Type B pancreatic cell (in vitro differentiated cells): ENCODE results near the gene KCNT1. TPM values are rescaled to one million over a fixed set of nuclear protein-coding genes. Genes with fewer than 3 reads are reported as not detected.

Experiments
- DNase-seq: peaks from one replicate; pipeline ENCODE4 v3.0.0; 2021; ENCODE audit warnings: mixed read lengths; ENCODE audit not compliant: unreplicated experiment; ENCODE audit errors: extremely low spot score
- H3K27ac Mint-ChIP-seq: 2 replicates; pipeline ENCODE4 v1.8.0; 2021; ENCODE audit warnings: mild to moderate bottlenecking, mixed read lengths
- H3K27me3 Mint-ChIP-seq: 2 replicates; pipeline ENCODE4 v1.8.0; 2021; ENCODE audit warnings: mixed read lengths
- H3K36me3 Mint-ChIP-seq: 2 replicates; pipeline ENCODE4 v1.8.0; 2021; ENCODE audit warnings: mixed read lengths
- H3K4me1 Mint-ChIP-seq: one replicate; pipeline ENCODE4 v1.8.0; 2021; ENCODE audit warnings: mixed read lengths; ENCODE audit not compliant: unreplicated experiment
- H3K4me3 Mint-ChIP-seq: 2 replicates; pipeline ENCODE4 v1.8.0; 2021; ENCODE audit warnings: mild to moderate bottlenecking, mixed read lengths
- H3K9me3 Mint-ChIP-seq: 2 replicates; pipeline ENCODE4 v1.8.0; 2021; ENCODE audit warnings: mixed read lengths
- total RNA-seq: library from RNA; stranded (reverse); gene quantifications from 2 replicates; pipeline ENCODE4 v1.2.1, GENCODE V29; 2021; ENCODE audit warnings: low replicate concordance
- TF ChIP-seq, protein P1 (sequence below): fragments of 200-600 bp; sonication (generic); conservative IDR thresholded peaks from 2 replicates; pipeline ENCODE4 v1.5.0; 2021; ENCODE audit warnings: antibody characterized with exemption, mild to moderate bottlenecking

KCNT1 gene
- total RNA-seq, 1 donor from 2014 or later, result not detected

DNA sequence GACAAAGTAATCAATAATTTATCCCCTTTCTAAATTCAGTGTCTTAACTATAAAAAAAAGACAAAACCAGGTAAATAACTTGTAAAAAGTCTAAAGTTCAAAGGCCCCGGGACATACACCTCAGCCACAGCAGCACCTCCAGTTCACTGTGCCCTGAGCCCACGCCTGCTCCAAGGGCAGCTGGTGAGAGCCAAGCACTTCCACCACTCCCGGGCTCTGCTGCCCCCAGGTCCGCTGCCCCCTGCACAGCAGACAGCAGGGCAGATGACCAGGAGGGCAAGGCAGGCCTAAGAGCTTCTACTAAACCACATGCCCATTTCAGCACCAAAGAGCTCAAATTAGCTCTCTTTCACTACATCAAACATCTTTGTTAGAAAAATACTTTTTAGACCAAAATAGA, 113.4 kb downstream of the KCNT1 start:
- TF ChIP-seq, protein P1, sequence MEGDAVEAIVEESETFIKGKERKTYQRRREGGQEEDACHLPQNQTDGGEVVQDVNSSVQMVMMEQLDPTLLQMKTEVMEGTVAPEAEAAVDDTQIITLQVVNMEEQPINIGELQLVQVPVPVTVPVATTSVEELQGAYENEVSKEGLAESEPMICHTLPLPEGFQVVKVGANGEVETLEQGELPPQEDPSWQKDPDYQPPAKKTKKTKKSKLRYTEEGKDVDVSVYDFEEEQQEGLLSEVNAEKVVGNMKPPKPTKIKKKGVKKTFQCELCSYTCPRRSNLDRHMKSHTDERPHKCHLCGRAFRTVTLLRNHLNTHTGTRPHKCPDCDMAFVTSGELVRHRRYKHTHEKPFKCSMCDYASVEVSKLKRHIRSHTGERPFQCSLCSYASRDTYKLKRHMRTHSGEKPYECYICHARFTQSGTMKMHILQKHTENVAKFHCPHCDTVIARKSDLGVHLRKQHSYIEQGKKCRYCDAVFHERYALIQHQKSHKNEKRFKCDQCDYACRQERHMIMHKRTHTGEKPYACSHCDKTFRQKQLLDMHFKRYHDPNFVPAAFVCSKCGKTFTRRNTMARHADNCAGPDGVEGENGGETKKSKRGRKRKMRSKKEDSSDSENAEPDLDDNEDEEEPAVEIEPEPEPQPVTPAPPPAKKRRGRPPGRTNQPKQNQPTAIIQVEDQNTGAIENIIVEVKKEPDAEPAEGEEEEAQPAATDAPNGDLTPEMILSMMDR, result no peak
- Mint-ChIP-seq H3K9me3 (no peaks in the 10 kb centered on the region), H3K4me3 (no peak overlapping the region), H3K4me1 (no peaks in the 10 kb centered on the region), H3K36me3 (peaks cover 25% of the 10 kb centered on the region), H3K27ac (no peak overlapping the region), H3K27me3 (no peaks in the 10 kb centered on the region)
- DNase-seq, result no peak

DNA sequence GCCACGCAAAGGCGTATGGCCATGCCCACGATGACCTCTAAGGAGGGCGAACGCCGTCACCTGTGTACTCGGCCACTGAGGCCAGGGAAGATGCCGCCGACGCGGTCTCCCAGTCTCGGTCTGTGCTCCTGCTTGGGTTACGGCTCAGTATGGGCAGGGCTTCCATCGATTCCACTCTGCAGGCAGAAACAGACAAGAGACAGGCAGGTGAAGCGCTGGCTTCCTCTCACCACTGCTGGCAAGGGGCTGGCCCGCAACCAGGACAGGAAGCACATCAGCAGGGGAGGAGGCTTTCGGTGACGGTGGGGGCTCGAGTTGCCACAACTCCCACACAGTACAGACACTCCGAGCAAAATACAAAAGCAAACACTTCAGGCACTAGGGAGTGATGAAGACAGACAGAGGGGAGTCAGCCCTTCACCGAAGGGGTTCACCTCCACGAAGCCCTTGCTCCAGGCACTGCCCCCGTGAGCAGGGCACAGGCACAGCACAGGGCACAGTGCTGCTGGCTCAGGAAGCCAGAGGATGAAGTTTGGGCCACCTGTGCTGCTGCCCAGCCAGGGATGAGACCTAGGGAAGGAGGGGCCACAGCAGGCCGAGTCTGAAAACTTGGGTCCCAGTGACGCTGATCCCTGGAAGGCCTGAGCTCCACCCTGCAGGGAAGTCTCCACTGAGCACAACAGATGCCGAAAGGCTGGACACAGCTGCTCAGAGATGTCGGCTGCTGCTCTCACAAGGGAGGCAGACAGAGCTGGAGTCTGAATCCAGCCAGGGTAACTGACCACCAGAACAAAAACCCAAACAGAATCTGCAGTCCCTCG, 114.1 kb downstream of the KCNT1 start:
- no peak overlapping the region for H3K27ac Mint-ChIP-seq
- no peaks in the 10 kb centered on the region for H3K4me1 Mint-ChIP-seq
- no peaks in the 10 kb centered on the region for H3K9me3 Mint-ChIP-seq
- DNase-seq, result no peak
- TF ChIP-seq, protein P1, result no peak
- H3K36me3 Mint-ChIP-seq, result peaks cover 25% of the 10 kb centered on the region
- H3K4me3 Mint-ChIP-seq, result no peak overlapping the region
- H3K27me3 Mint-ChIP-seq, result no peaks in the 10 kb centered on the region

- Mint-ChIP-seq H3K9me3 (no peaks in the 10 kb centered on the region), H3K27ac (no peak overlapping the region), H3K27me3 (no peaks in the 10 kb centered on the region), H3K4me1 (no peaks in the 10 kb centered on the region), H3K36me3 (peaks cover 20% of the 10 kb centered on the region), H3K4me3 (no peak overlapping the region)
- no peak for DNase-seq
- TF ChIP-seq, protein P1, result no peak
These were observed 114.6 kb downstream of the KCNT1 start for GRCh38 chr9:135816651-135816970.

- TF ChIP-seq, protein P1, result no peak
- Mint-ChIP-seq H3K4me3 (no peak overlapping the region), H3K9me3 (no peaks in the 10 kb centered on the region), H3K4me1 (no peaks in the 10 kb centered on the region), H3K27ac (no peak overlapping the region), H3K27me3 (no peaks in the 10 kb centered on the region), H3K36me3 (peaks cover 24% of the 10 kb centered on the region)
- no peak for DNase-seq
These were observed 116.1 kb downstream of the KCNT1 start for GRCh38 chr9:135817951-135818717.

GRCh38 chr9:135818718-135819475, 116.9 kb downstream of the KCNT1 start:
- H3K36me3 Mint-ChIP-seq, result peaks cover 27% of the 10 kb centered on the region
- H3K9me3 Mint-ChIP-seq, result no peaks in the 10 kb centered on the region
- no peaks in the 10 kb centered on the region for H3K27me3 Mint-ChIP-seq
- DNase-seq, result no peak
- TF ChIP-seq, protein P1, result no peak
- no peak overlapping the region for H3K27ac Mint-ChIP-seq
- no peaks in the 10 kb centered on the region for H3K4me1 Mint-ChIP-seq
- H3K4me3 Mint-ChIP-seq, result no peak overlapping the region
